ENCODE results near the gene DUSP6.

The DUSP6 gene

DNA sequence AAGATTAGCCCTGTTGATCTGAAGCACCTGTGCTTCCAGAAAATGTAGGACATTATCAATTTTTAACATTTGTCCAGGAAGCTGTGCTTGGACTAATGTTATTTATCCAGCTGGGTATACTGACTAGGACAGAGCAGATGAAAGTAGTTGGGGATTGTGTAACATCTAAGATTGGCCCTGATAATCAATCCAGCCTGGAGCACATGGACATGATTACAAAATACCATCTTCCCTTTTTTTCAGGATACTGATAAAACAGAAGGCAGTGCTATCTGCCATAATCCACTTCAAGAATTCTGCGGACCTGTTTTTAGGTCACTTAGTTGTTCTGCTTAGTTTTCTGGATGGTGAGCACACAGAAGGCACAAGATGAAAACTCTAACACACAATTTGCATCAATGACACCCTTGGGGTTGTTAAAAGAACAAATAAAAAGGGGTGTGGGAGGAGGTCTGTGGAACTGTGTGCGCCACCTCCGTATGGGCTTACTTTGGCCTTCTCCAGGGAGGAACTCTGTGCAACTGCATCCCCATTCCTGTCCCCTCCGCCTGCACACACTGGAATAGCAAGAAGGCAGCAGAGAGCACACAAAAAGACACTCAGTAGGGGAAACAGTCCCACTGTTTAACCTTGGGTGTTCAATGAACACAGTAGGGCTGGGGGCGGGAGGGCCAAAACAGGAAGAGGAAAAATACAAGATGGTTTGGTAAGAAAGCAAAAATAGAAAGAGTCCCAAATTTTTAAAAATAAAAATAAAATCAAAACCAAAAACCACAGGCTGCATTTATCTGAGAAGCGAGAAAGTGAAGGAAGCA, 31.1 kb upstream of the DUSP6 start:
- H3K27ac ChIP-seq = no peak overlapping the region
- TF ChIP-seq ZFX (IDR thresholded peaks at IDR 0.05; ENCODE audit: borderline replicate concordance) = no peak
- no peak for TF ChIP-seq CTCF (IDR thresholded peaks at IDR 0.05)

GRCh38 chr12:89382328-89382727, 30.0 kb upstream of the DUSP6 start:
- no peak overlapping the region for H3K27ac ChIP-seq

DNA sequence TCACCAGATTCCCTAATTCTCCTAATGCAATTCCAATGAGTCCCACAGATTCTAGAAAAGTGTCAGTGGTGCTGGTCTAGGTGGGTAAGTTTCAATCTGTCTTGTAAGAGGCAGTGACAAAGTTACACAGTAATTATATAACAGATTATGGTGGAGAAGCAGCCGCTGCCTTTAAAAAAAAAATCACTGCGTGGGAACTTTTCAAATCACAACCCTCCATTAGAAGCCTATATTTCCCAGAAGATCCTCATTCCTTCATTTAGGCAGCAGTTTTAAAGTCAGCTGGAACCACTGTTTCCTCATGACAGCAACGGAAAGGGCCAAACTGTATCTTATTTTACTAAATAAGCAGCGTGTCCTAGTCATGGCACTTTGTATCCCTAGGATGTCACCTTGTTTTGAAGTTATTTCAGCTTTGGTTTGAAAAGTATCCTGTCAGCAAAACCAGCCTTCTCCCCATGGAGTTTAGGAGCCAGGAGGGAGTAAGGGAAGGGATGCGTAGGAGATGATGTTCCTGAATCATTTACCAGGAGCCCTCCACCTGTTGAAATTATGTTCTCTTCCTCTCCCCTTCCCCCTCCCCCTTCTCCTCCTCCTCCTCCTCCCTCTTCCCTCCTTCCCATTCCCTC, 27.7 kb upstream of the DUSP6 start:
- TF ChIP-seq CTCF (IDR thresholded peaks at IDR 0.05) (no peak), ZFX (IDR thresholded peaks at IDR 0.05; ENCODE audit: borderline replicate concordance) (no peak)
- H3K27ac ChIP-seq = no peak overlapping the region

More at GRCh38 chr12:89382328-89382727, 30.0 kb upstream of the DUSP6 start:
- TF ChIP-seq ZFX (IDR thresholded peaks at IDR 0.05; ENCODE audit: borderline replicate concordance) (no peak), CTCF (IDR thresholded peaks at IDR 0.05) (no peak)

DNA sequence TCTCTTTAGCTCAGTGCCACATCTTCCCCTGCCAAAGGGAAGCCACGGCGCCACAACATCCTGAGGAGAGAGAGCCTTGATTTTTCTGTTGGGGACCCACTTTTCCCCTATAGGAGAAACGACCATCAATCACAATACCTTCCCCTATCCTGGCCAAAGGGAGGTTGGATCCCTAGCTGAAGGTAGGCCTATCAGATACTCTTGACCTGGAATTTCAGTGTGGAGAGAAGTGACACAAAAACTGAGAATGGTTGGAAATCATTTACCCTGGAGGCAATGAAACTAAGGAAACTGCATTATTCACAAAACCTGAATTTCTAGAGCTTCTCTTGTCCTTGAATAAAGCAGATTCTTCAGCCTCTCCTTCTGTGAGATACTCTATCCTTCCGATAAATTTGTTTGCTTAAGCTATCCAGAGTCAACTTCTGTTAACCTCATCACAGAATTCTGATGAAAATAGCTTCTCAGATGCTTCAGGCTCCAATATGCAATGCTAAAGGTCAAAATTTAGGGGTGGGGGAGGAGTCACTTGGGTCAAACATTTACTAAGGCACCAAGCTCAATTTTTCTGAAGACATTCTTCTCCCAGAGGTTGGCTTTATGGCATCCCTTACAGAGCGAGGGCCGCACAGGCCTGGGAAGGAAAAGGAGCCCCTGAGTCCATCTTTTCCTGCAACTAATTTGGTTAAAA, 27.0 kb upstream of the DUSP6 start:
- H3K27ac ChIP-seq = no peak overlapping the region

GRCh38 chr12:89376844-89377243, 24.5 kb upstream of the DUSP6 start:
- H3K27ac ChIP-seq = no peak overlapping the region
- TF ChIP-seq ZFX (IDR thresholded peaks at IDR 0.05; ENCODE audit: borderline replicate concordance) = no peak
- no peak for TF ChIP-seq CTCF (IDR thresholded peaks at IDR 0.05)

More for the DNA sequence above, 27.0 kb upstream of the DUSP6 start:
- TF ChIP-seq CTCF (IDR thresholded peaks at IDR 0.05) (no peak), ZFX (IDR thresholded peaks at IDR 0.05; ENCODE audit: borderline replicate concordance) (no peak)

DNA sequence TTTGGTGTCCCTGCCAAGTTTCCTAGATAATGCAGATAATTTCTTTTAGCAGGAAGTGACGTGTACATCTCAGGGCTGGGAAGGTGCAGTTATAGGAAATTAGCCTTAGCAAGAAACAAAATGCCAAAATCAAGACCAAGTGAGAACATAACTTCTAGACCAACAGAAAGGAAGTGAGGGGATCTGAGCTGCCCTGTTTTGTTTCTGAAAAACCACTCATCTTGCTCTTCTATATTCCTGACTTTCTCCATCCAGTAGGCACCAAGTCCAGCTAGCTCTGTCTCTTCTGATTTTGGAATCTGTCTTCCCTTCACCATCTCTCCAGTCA, 23.9 kb upstream of the DUSP6 start:
- no peak overlapping the region for H3K27ac ChIP-seq
- TF ChIP-seq ZFX (IDR thresholded peaks at IDR 0.05; ENCODE audit: borderline replicate concordance) (no peak), CTCF (IDR thresholded peaks at IDR 0.05) (no peak)
